HG03432 (cell line): Measurements from ENCODE around the gene PNPLA2.

ENCODE experiments used
- ATAC-seq: cut with Tn5 transposase; IDR thresholded peaks from one replicate; pipeline ENCODE4 v1.9.1; 2021; ENCODE audit warnings: mild to moderate bottlenecking, moderate library complexity; ENCODE audit not compliant: unreplicated experiment

The PNPLA2 gene, protein sequence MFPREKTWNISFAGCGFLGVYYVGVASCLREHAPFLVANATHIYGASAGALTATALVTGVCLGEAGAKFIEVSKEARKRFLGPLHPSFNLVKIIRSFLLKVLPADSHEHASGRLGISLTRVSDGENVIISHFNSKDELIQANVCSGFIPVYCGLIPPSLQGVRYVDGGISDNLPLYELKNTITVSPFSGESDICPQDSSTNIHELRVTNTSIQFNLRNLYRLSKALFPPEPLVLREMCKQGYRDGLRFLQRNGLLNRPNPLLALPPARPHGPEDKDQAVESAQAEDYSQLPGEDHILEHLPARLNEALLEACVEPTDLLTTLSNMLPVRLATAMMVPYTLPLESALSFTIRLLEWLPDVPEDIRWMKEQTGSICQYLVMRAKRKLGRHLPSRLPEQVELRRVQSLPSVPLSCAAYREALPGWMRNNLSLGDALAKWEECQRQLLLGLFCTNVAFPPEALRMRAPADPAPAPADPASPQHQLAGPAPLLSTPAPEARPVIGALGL

DNA sequence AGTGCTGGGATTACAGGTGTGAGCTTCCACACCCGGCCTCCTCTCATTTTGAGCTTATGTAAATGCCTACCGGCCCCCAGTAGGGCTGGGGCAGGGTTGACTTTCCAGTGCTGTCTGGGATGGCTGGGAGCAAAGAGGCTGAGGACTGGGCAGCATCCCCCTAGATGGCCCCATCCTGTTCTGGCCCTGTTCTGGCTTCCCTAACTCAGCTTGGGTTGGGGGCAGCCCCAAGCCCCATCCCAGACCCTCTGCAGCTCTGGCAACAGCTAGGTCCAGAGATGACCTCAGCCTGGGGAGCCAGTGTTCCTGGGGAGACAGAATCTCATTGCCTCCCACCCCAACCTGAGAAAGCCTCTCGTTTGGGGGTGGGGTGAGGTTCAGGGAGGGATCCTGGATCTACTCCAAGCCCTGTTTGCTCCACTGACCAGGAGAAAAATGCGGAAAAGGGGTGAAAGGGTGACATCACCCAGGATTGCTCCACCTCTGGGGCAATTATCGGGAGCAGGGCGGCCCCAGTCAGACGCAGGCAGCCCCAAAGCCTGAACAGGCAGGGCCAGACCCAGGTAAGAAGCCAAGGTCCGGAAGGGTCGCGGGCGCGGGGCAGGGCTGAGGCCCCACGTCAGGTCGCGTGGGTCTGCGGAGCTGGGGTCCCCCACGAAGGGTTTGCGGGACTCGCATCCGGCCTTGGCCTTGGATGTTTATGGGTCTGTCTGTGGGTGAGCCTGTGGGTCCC, at the start of gene PNPLA2:
Gene PNPLA2, plus strand, starts transcription at position 519 of the 733 bp plus-strand sequence. CDS start 805 bp downstream, outside the sequence.
- ATAC-seq, result no peak

DNA sequence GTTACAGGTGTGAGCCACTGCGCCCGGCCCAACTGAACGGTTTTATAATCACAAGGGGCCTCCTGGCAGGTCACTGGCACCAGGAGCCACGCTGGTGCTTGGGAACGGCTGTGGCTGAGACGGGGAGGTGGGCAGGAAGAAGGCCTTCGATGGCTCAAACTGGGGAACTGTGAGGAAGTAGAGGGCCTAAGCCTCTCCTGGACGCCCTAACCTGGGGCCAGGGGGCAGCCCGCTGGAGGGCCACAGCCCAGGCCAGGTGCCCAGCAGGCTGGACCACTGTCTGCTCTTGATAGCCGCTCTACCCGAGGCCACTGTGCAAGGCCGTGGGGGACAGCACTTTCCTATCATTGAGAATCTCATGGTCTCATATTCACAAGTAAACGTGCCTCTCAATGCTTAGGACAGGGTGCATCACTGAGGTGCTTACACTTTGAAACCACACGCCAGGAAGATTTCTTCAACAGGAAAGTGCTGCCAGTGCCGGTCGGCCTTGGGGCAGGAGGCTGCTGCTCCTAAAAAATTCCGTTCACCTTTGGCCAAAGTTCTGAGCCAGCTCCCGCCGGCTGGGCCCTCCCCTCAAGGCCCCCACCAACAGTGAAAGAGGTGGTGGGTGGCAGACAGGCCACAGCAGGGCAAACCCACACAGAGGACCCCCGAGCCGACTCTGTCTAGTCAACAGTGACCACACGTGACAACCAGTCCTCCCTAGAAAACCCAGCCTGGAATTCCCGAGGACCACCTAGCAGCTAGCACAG, 48.6 kb upstream of the PNPLA2 start:
- ATAC-seq, result no peak

DNA sequence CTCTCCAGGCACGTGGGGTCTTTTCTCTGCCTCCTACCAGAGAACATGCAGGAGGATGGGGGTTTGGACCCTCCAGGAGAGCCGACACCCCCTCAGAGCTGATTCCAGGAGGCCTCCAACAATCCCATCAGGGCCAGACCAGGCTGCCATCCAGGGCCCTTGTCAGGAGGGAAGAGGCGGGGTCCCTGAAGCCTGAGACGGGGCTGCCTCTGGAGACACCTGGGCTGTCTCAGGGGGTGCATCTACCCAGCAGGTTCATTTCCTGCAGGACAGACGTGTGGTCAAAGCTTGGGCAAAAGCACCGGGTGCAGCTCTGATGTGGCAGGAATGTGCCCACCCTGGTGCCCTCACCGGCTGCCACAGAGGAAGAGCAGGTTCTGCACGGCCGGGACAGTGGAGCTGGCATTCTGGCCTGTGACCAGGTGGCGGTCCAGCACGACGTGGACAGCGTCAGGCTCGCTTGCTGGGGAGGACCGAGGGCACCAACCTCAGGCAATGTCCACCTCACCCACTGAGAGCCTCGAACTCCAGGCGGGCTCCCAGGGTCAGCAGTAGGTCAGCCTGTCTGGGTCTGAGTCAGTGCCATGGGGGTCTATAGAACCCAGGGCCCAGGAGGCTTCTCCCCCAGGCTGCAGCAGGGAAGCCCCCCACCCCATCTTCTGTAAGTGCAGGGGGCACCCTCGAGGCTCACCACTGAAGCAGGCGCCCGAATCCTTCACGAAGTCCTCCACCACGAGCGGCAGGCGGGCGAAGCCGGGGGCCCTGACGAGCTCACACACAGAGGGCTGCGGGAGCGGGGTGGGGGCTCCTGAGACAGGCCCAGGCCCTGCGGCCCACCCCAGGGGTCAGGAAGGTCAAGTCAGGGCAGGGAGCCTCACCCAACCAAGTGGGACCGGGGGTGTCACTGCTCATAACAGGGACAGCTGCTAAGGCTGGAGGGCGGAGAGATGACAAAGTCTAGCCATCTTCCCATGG, 47.8 kb upstream of the PNPLA2 start:
- ATAC-seq, result no peak

DNA sequence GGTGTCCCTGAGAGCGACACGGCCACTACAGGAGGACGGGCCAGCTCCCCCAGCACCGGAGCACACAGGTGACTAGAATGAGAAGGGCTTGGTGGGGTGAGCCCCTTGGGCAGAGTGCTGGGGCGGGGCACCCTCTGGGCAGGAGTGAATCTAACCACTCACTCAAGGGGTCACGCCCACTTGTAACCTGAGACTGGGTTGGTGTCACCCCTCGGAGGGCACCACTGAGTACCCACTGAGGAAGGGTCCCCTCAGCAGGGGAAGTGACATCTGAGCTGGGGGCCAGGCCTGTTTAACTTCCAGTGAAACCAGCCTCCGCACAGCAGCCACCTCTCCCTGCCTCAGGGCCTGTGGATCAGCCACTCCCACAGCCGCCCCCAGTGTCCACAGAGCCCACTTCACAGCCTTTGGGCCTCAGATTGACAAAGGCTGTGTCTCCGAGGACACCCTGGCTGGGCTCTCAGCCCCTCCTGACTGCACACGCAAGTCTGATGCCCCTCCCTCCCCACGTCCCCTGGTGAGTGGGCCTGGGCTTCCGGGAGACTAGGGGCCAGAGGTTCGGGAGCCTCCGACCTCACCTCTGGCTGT, 47.0 kb upstream of the PNPLA2 start:
- no peak for ATAC-seq

DNA sequence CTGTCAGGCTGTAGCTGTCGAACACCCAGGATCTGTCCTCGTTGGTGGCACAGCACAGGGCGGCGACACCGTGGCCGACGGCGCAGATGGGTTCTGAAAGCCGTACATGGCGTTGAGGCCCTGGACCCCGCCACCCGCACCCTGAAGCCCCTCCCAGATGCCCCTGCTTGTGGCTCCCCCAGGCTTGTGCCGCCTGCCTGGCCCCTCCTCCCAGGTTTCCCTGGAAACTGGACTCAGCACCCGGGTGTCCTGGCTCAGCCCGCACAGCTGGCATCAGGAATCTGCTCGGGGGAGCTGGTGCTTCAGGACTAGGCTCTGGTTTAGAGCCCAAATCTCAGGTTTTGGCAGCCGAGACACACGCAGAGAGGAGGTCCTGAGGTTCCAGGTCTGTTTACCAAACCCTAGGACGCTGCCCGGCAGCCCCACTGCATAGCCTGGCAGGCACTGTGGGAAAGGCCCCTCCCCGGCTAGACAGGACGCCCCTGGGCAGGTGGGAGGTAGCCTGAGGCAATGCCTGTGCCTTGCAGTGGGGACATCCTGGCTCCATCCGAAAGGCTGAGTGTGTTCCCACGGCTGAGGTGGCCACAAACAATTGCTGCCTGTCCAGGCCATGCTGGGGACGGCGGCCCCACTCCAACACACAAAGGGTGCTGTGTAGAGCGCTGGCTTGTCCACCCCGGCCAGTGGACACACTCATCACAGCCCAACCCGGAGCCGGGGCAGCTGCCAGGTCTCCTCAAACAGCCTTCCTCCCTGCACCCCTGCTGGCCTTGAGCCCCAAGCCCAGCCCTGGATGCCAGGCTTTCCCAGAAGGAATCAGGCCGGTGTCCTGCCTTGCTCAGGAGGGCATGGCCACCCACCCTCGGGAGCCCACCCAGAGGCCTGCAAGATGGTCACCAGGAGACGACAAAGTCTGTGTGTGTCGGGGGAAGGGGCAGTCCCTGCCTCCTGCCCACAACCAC, 46.0 kb upstream of the PNPLA2 start:
- no peak for ATAC-seq

DNA sequence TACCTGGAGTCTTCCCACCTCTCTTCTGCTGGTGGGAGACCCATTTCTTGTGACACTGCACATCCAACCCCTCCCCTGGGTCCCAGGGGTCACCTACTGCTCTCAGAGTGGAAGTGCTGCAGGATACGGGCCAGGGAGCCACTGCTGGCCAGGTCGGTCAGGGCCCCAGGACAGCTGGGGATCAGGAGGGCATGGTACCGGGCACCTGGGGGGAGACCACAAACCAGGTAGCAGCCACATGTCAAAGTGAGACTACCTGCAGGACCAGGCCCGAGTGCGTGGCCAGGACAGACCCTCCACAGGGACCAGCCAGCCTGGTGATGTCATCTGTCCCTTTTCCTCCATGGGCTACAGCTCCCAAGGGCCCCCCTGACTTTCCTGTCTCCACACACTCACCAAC, 45.3 kb upstream of the PNPLA2 start:
- no peak for ATAC-seq

DNA sequence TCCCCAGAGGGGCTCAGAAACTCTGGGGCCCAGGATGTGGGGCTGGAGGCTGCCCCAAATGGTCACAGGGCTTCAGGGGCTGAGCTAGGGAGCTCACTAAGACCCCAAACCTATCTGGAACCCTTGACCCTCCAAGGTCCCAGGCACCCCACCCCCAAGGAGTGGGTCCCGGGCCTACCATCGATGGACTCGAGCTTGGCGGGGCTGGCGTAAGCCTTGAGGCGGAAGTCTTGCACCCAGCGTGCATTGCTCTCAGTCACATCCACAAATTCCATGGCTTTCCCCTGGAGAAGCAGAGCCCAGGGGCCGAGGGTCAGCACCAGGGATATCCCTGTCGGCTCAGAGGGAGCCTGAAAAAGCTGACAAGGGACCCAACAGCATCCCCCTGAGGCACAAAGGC, 44.9 kb upstream of the PNPLA2 start:
- ATAC-seq, result no peak

DNA sequence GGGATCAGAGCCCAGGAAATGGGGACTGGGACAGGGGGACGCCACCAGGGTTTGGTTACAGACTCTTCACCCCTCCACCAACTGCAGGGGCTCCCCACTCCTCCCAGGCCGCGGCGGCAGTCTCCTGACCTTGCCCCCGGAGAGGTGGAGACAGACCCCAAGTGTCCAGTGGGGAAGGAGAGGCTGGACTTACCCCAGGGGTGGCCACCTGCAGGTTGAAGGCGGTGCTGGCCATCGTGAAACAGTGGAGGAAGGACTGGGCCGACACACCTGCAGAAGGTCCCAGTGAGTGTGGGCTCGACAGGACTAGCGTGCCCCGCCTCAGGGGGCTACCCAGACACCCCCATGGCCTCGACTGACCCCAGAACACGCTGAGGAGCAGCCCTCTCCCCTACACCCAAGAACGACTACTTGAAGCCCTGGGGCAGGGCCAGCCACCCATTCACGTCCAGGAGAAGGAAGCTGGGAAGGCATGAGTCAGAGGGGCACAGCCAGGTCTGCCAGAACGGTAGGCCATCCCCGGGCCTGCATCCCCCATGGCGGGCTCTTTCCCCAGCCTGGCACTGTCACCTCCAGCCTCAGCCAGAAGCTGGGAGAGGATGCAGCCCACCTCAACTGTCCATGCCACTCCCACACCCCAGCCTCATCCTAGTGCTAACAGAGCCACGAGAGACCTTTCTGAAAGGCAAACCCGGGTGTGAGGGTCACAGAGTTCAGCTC, 43.7 kb upstream of the PNPLA2 start:
- no peak for ATAC-seq

DNA sequence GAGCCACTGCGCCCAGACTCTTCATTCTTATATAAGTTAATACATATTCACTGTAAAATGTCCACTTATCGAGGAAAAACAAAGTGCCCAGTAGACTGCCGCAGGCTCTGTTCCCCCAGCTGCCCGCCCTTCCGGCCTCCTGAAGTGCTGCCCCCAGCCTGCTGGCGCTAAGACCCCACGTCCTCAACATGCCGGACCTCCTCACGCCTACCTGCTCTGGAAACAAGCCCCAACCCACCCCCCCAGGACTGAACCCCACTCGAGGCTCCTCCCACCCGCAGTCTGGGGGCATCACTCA, 42.5 kb upstream of the PNPLA2 start:
- no peak for ATAC-seq

DNA sequence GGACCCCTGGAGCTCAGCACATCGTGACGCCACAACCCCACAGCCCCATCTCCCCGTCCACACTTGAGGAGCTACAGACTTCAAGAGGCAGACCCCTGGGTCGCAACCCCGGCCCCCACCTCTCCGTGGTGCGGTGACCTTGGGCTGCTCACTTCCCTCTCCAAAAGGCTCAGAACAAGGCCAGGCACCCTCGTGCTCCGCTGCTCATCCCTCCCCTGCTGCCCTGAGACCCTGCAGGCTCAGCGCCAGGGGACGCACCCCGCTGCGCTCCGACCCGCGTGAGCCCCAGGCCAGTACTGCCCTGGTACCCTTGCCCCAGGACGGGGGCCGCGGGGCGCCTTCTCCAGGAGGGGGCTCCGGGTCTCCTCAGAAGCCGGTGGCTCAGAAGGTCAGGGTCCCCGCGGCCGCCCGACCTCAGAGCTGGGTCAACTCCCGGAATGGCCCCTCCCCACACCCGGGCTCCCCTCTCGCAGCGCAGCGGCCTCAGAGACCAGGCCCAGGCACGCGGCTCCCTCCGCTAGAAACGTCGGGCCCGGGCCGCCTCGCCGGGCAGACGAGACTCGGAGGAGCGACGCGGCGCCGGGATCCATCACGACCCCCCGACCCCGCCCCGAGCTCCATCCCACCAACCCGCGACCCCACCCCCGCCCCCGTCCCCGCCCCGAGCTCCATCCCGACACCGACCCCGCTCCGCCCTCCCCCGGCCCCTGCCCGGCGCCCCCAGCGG, 42.0 kb upstream of the PNPLA2 start:
- peak; percentile 36 for ATAC-seq

DNA sequence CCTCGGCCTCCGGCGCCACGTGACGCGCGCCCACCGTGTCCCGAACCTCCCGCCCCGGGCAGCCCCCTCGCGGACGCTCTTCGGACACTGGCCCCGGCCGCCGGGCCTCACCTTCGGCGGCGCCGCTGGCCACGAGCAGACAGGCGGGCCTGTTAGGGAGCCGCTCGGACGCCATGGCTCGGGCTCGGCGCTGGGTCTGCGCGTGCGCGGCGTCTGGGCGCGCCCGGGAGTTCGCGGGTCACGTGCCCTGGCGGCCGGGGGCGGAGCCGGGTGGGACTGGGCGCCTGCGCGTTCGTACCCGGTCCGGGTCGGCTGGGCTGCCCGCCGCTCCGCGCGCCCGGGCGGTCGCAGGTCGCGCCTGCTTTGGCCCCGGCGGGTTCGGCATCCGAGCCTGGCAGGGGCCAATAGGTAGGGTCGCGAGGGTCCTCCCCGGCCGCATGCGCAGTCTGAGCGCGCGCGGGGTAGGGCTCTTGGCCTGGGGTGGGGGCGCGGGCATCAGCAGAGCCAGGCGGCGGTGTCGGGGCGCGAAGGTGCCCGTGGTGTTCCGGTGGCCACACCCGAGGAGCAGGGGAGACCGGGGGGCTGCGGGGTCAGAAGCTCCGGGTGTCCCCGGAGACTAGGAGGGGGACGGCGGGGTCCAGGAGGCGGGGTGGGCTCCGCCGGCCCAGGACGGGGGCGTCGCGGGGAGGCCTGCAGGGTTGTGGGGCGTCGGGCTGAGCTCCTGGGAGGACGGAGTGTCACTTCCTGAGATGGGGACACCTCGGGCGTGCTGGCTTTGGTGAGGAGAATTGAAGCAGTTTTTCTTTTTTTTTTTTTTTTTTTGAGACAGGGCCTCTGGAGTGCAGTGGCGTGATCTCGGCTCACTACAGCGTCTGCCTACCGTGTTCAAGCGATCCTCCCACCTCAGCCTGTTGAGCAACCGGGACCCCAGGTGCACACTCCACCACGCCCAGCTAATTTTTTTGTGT, 41.1 kb upstream of the PNPLA2 start, which contains the start of gene GATD1:
Gene GATD1, minus strand, starts transcription at position 200 of the 968 bp plus-strand sequence. Its CDS starts 25 bp downstream, at position 175.
- ATAC-seq, result peak; percentile 74

DNA sequence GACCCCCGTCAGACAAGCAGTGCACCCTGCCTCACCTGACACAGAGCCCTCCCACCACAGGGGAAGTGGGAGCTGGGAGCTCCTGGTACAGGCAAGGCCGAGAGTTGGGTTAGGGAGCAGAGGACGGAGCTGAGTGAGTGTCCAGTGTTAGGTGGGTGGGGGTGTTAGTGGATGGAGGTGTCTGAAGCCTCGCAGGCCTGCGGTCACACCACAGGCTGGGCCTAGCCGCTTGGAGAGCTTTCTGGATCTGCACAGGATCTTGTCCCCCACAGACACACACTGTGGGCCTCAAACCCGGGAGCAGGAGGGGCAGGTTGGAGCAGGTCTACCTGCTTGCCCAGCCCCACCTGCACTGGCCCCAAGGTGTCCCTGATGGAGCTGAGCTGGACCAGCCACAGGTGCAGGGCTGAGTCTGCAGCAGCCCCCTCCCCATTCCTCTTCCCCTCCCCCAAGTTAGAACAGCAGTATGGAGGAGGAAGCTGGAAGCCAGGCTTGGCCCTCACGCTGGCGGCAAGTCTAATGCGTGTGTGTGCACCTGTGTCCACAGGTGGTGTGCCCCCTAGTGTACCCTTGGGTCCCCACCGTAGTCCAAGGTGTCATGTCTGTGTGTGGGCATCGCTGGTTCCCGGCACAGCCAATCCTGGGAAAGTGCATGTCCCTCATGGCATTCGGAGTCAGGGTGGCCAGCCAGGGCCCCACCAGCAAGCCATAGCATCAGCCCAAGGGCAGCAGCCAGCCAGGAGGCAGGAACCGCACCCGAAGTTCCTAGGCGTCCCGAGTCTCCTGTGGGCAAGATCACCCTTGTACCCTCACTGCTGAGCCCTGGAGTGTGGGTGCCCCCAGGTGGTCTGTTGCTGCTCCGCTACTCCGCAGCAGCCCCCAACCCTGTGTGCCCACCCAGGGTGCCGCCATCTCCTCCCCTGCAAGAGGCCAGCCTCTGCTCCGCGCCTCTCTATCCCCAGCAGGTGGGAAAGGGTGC, 39.4 kb upstream of the PNPLA2 start:
- ATAC-seq, result no peak

DNA sequence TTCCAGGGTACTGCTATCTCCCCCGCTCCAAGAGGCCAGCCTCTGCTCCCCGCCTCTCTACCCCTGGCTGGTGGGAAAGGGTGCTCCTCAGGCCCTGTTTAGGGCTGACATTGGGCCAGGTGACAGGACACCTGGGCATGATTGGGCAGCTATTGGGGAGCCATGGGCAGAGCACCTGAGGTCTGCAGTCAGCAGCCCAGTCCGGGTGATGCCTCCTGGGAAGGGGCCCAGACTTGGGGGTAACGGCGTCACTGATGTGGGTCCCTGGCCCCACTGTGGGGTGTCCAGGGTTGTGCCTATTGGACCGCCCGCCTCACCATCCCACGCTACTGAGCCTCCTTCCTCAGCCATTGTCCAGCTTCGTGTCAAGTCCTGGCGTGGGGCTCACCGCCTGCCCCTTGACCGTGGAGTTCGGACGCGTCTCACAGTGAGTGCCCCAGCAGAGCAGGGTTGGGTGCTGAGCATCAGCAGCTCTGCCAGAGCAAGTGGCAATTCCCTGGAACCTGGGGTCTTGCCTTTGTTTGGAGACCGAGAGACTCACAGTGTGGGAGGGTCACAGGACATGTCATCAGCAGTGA, 38.7 kb upstream of the PNPLA2 start:
- ATAC-seq, result no peak

DNA sequence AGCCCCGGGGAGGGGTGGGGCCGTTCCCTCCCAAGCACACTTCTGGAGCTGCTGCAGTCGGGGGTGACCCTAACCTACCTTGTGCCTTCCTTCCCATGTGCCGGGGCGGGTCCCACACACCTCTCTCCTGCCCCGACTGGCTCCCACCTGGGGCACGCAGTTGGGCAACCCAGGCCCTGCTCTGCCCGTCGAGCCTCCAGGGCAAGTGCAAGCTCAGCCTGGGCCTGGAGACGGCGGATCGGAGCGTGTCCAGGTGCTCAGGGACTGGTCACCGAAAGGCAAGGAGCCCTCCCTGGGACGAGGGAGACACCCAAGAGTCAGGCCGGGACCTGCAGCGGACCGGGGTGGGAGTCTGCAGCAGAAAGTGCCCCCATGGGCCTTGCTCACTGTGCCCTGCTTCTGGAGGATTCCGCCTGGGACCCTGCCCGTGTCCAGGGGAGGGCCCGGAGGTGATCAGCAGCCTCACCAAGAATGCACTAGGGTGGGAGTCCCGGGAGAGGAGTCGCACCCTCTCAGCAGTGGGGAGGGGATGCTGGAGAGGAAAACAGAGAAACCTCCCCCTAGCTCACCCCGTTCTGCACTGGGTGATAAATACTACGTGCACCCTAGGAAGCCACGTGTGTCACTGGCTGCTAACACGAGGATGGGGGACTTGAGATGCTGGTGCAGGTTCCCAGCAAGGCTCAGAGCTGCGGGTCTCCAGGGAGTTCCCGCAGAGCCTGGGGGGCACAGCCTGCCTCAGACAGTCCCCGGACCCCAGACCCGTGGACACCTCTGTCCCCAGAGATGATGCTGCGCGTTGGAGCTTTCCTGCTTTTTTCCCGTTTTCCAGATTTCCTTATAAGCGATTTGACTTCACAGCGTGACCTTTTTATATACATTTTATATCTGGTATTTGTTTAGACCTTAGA, 36.2 kb upstream of the PNPLA2 start:
- ATAC-seq, result no peak
